HepG2 (cell line): ENCODE results near the gene NEK7. TPM values are rescaled to one million over a fixed set of nuclear protein-coding genes. Genes with fewer than 3 reads are reported as not detected.

ENCODE experiments used
- AKAP8 ChIP-seq: sonication (generic); formaldehyde crosslinking; IDR thresholded peaks from 2 replicates; pipeline ENCODE4 v1.5.1; 2020; ENCODE audit warnings: mild to moderate bottlenecking, missing genetic modification reagents
- FOSL2 ChIP-seq: sonication (generic); formaldehyde crosslinking; IDR thresholded peaks from 2 replicates; pipeline ENCODE4 v1.4.0; 2020; ENCODE audit warnings: missing genetic modification reagents
- KDM1A ChIP-seq: IDR thresholded peaks from 2 replicates; pipeline ENCODE4 v1.6.1; 2016; ENCODE audit warnings: missing compliant biosample characterization
- KDM4B ChIP-seq: sonication (generic); formaldehyde crosslinking; IDR thresholded peaks from 2 replicates; pipeline ENCODE4 v1.4.0; 2020; ENCODE audit warnings: missing genetic modification reagents
- KLF6 ChIP-seq: IDR thresholded peaks from 2 replicates; pipeline ENCODE4 v1.8.0; 2016; ENCODE audit warnings: missing biosample characterization, missing genetic modification reagents
- MZF1 ChIP-seq: sonication (generic); formaldehyde crosslinking; IDR thresholded peaks from 2 replicates; pipeline ENCODE4 v1.8.1; 2023; ENCODE audit warnings: mild to moderate bottlenecking, missing genetic modification reagents, borderline replicate concordance
- SNAI1 ChIP-seq: sonication (generic); formaldehyde crosslinking; IDR thresholded peaks from 2 replicates; pipeline ENCODE4 v1.5.0; 2020; ENCODE audit warnings: mild to moderate bottlenecking, missing genetic modification reagents, borderline replicate concordance
- TCF7L2 ChIP-seq: IDR thresholded peaks from 2 replicates; pipeline ENCODE4 v1.6.1; 2011; ENCODE audit warnings: mild to moderate bottlenecking, low read depth, low read length, moderate library complexity
- ZNF10 ChIP-seq: sonication (generic); formaldehyde crosslinking; IDR thresholded peaks from 2 replicates; pipeline ENCODE4 v1.4.0; 2020; ENCODE audit warnings: mild to moderate bottlenecking, low read depth, missing genetic modification reagents, borderline replicate concordance
- ZNF383 ChIP-seq: sonication (generic); formaldehyde crosslinking; IDR thresholded peaks from 2 replicates; pipeline ENCODE4 v1.4.0; 2020; ENCODE audit warnings: missing genetic modification reagents, mild to moderate bottlenecking, borderline replicate concordance
- ZNF441 ChIP-seq: sonication (generic); formaldehyde crosslinking; IDR thresholded peaks from 2 replicates; pipeline ENCODE4 v1.7.0; 2021; ENCODE audit warnings: missing genetic modification reagents, borderline replicate concordance
- ZSCAN29 ChIP-seq: sonication (generic); formaldehyde crosslinking; conservative IDR thresholded peaks from 2 replicates; pipeline ENCODE4 v1.4.0; 2020; ENCODE audit warnings: mild to moderate bottlenecking, missing genetic modification reagents
- ZSCAN31 ChIP-seq: sonication (generic); formaldehyde crosslinking; IDR thresholded peaks from 2 replicates; pipeline ENCODE4 v1.5.0; 2020; ENCODE audit warnings: low read depth, mild to moderate bottlenecking, missing genetic modification reagents
- polyA plus RNA-seq, 8 experiments: library from polyadenylated mRNA; depleted of rRNA in 3 of 8; stranded (reverse) in 7 of 8; unstranded in 1 of 8; fragments of >200 nt; fragmentation: Illumina TruSeq in 4 of 8; extraction: Trizol in 4 of 8; gene quantifications; 2 replicates each; pipeline versions ENCODE4 v1.2.1 to v1.2.3, GENCODE V29; 2011 to 2016; ENCODE audit warnings: low read depth in 4 of 8, missing spikeins in 1 of 8, mixed read lengths in 1 of 8; ENCODE audit not compliant: insufficient read depth in 1 of 8
- total RNA-seq, 5 experiments: library from RNA; depleted of rRNA; stranded (reverse); fragments of >200 nt; fragmentation: Illumina TruSeq; extraction: Trizol; gene quantifications; 2 replicates each; pipeline ENCODE4 v1.2.3, GENCODE V29; 2016; ENCODE audit warnings: low read depth in 1 of 5
- TF ChIP-seq, protein P1 (sequence below): sonication (generic); formaldehyde crosslinking; IDR thresholded peaks from 2 replicates; pipeline ENCODE4 v1.8.1; 2022; ENCODE audit warnings: mild to moderate bottlenecking, missing genetic modification reagents
- TF ChIP-seq, protein P2 (sequence below), 2 experiments: sonication (generic) in 1 of 2; formaldehyde crosslinking in 1 of 2; IDR thresholded peaks; 2 replicates each; pipeline versions ENCODE4 v1.5.1 to v1.6.1; 2011 to 2020; ENCODE audit warnings: borderline replicate concordance in 1 of 2, low read depth in 1 of 2, low read length in 1 of 2, mild to moderate bottlenecking in 1 of 2, missing genetic modification reagents in 1 of 2, moderate library complexity in 1 of 2
- TF ChIP-seq, protein P3 (sequence below): sonication (generic); formaldehyde crosslinking; IDR thresholded peaks from 2 replicates; pipeline ENCODE4 v1.4.0; 2020; ENCODE audit warnings: missing genetic modification reagents
- TF ChIP-seq, protein P4 (sequence below): sonication (generic); formaldehyde crosslinking; IDR thresholded peaks from 2 replicates; pipeline ENCODE4 v1.4.0; 2020; ENCODE audit warnings: mild to moderate bottlenecking, missing genetic modification reagents
- TF ChIP-seq, protein P5 (sequence below): sonication (generic); formaldehyde crosslinking; IDR thresholded peaks from 2 replicates; pipeline ENCODE4 v1.8.1; 2022; ENCODE audit warnings: low read depth, mild to moderate bottlenecking, missing genetic modification reagents

The NEK7 gene
- total and polyA plus RNA-seq, 2 of the 13 experiments (the other 11 are each of a cell fraction or from before 2014, with no cell fraction given): 18.1 to 19.2 TPM

DNA sequence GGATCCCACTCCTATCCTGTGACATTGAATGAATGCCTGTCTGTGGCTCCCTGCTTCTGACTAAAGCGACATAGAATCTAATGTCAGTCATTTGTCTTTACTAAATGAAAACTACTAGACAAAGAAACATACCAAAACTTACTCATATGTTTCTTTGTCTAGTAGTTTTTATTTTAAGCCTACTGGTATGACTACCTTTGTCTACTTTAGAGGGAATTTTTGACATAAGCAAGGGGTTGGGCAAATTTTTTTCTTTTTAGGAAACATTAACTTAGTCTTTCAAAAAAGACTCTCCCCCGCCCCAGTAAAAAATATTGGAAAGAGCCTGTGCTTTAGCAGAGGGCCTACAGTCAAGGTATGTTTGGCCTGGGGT, 4.9 kb downstream of the NEK7 start (continued):
- TF ChIP-seq TCF7L2 (no peak), SNAI1 (no peak), MZF1 (no peak), KDM1A (CRISPR knock-in tag) (no peak), KLF6 (CRISPR knock-in tag) (0 out of 2 replicates have a peak, but pooled peaks have one; percentile 18), ZNF441 (CRISPR knock-in tag) (no peak), ZSCAN29 (CRISPR knock-in tag) (no peak), KDM4B (CRISPR knock-in tag) (0 out of 2 replicates have a peak, but pooled peaks have one; percentile 43), ZSCAN31 (CRISPR knock-in tag) (0 out of 2 replicates have a peak, but pooled peaks have one; percentile 8), ZNF383 (CRISPR knock-in tag) (no peak), FOSL2 (CRISPR knock-in tag) (no peak), AKAP8 (CRISPR knock-in tag) (no peak), ZNF10 (CRISPR knock-in tag) (no peak)
- TF ChIP-seq, protein P1, sequence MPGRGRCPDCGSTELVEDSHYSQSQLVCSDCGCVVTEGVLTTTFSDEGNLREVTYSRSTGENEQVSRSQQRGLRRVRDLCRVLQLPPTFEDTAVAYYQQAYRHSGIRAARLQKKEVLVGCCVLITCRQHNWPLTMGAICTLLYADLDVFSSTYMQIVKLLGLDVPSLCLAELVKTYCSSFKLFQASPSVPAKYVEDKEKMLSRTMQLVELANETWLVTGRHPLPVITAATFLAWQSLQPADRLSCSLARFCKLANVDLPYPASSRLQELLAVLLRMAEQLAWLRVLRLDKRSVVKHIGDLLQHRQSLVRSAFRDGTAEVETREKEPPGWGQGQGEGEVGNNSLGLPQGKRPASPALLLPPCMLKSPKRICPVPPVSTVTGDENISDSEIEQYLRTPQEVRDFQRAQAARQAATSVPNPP (CRISPR knock-in tag): no peak
- TF ChIP-seq, protein P2, sequence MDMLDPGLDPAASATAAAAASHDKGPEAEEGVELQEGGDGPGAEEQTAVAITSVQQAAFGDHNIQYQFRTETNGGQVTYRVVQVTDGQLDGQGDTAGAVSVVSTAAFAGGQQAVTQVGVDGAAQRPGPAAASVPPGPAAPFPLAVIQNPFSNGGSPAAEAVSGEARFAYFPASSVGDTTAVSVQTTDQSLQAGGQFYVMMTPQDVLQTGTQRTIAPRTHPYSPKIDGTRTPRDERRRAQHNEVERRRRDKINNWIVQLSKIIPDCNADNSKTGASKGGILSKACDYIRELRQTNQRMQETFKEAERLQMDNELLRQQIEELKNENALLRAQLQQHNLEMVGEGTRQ (IDR thresholded peaks at IDR 0.05; ENCODE audit: low read depth, low read length): no peak
- TF ChIP-seq, protein P2 (CRISPR knock-in tag; IDR thresholded peaks at IDR 0.05; ENCODE audit: borderline replicate concordance): no peak
- TF ChIP-seq, protein P3, sequence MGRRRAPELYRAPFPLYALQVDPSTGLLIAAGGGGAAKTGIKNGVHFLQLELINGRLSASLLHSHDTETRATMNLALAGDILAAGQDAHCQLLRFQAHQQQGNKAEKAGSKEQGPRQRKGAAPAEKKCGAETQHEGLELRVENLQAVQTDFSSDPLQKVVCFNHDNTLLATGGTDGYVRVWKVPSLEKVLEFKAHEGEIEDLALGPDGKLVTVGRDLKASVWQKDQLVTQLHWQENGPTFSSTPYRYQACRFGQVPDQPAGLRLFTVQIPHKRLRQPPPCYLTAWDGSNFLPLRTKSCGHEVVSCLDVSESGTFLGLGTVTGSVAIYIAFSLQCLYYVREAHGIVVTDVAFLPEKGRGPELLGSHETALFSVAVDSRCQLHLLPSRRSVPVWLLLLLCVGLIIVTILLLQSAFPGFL: no peak
- TF ChIP-seq, protein P4, sequence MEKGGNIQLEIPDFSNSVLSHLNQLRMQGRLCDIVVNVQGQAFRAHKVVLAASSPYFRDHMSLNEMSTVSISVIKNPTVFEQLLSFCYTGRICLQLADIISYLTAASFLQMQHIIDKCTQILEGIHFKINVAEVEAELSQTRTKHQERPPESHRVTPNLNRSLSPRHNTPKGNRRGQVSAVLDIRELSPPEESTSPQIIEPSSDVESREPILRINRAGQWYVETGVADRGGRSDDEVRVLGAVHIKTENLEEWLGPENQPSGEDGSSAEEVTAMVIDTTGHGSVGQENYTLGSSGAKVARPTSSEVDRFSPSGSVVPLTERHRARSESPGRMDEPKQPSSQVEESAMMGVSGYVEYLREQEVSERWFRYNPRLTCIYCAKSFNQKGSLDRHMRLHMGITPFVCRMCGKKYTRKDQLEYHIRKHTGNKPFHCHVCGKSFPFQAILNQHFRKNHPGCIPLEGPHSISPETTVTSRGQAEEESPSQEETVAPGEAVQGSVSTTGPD: no peak
- TF ChIP-seq, protein P5, sequence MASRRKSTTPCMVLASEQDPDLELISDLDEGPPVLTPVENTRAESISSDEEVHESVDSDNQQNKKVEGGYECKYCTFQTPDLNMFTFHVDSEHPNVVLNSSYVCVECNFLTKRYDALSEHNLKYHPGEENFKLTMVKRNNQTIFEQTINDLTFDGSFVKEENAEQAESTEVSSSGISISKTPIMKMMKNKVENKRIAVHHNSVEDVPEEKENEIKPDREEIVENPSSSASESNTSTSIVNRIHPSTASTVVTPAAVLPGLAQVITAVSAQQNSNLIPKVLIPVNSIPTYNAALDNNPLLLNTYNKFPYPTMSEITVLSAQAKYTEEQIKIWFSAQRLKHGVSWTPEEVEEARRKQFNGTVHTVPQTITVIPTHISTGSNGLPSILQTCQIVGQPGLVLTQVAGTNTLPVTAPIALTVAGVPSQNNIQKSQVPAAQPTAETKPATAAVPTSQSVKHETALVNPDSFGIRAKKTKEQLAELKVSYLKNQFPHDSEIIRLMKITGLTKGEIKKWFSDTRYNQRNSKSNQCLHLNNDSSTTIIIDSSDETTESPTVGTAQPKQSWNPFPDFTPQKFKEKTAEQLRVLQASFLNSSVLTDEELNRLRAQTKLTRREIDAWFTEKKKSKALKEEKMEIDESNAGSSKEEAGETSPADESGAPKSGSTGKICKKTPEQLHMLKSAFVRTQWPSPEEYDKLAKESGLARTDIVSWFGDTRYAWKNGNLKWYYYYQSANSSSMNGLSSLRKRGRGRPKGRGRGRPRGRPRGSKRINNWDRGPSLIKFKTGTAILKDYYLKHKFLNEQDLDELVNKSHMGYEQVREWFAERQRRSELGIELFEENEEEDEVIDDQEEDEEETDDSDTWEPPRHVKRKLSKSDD: no peak
